Measurements from ENCODE around the gene TRAPPC2B.

The TRAPPC2B gene

GRCh38 chr19:57403737-57404563 lies 40.6 kb downstream of the TRAPPC2B start:
- POLR2A ChIA-PET, result interaction anchor here (2.1 kb wide), 1 partner anchor 14 kb away, joined by 10 read pairs; the partner anchor contains the start of gene ZNF548
- Histone ChIP-seq H3K4me3 (ENCODE audit: low read depth, low read length) (no peak overlapping the region), H3K36me3 (ENCODE audit: control insufficient read depth in 2 of 2, insufficient read depth in 1 of 2, low read length in 2 of 2) (peaks cover 16 to 19% of the 10 kb centered on the region in 2 experiments; a peak in 2 of 3 replicates), H3K4me1 (ENCODE audit: control insufficient read depth, insufficient read depth, low read length) (no peaks in the 10 kb centered on the region), H3K27ac (ENCODE audit: extremely low read depth, low read depth, low read length) (no peak overlapping the region), H3K9me3 (ENCODE audit: control insufficient read depth, insufficient read depth, low read depth, low read length) (no peaks in the 10 kb centered on the region)
- TF ChIP-seq ZNF654 (tag by site-specific recombination; IDR thresholded peaks at IDR 0.05; ENCODE audit: low read depth) (no peak), ZNF394 (tag by site-specific recombination; IDR thresholded peaks at IDR 0.05; ENCODE audit: borderline replicate concordance) (no peak)
- CTCF ChIA-PET, result interaction anchor here (0.5 to 1.4 kb wide), 3 partner anchors 31 to 698 kb away, joined by 4 to 5 read pairs (median 4); partner anchors contain the start of gene ZNF749

- H3K4me1 ChIP-seq (ENCODE audit: control insufficient read depth, insufficient read depth, low read length), result peaks cover 3% of the 10 kb centered on the region; the same call in 1 of the 2 replicates
- no peak overlapping the region for H3K27ac ChIP-seq (ENCODE audit: extremely low read depth, low read depth, low read length)
- CTCF ChIA-PET, result interaction anchor here (0.6 to 1.6 kb wide), 14 partner anchors 12 to 789 kb away, joined by 3 to 8 read pairs (median 3); partner anchors contain the start of gene ZNF749
- POLR2A ChIA-PET, result no interaction called here
- H3K36me3 ChIP-seq (ENCODE audit: control insufficient read depth in 2 of 2, insufficient read depth in 1 of 2, low read length in 2 of 2), result peaks cover 6 to 7% of the 10 kb centered on the region in 2 experiments; a peak in 2 of 3 replicates
- H3K9me3 ChIP-seq (ENCODE audit: control insufficient read depth, insufficient read depth, low read depth, low read length), result no peaks in the 10 kb centered on the region
- H3K4me3 ChIP-seq (ENCODE audit: low read depth, low read length), result no peak overlapping the region
- TF ChIP-seq ZFHX2 (tag by site-specific recombination; conservative IDR thresholded peaks at IDR 0.05) (no peak), CTCF (tag by site-specific recombination; IDR thresholded peaks at IDR 0.05) (peak; percentile 70), ZNF747 (tag by site-specific recombination; IDR thresholded peaks at IDR 0.05) (no peak), ELK4 (IDR thresholded peaks at IDR 0.05; ENCODE audit: borderline replicate concordance, low read depth, low read length) (no peak), ZBTB11 (tag by site-specific recombination; conservative IDR thresholded peaks at IDR 0.05; ENCODE audit: low read depth) (no peak), ZNF670 (tag by site-specific recombination; IDR thresholded peaks at IDR 0.05; ENCODE audit: low read depth) (no peak), ZNF654 (tag by site-specific recombination; IDR thresholded peaks at IDR 0.05; ENCODE audit: low read depth) (peak; percentile 79), BCL6B (tag by site-specific recombination; IDR thresholded peaks at IDR 0.05) (no peak), ZNF311 (tag by site-specific recombination; IDR thresholded peaks at IDR 0.05; ENCODE audit: borderline replicate concordance) (no peak), ZNF280D (tag by site-specific recombination; IDR thresholded peaks at IDR 0.05) (no peak), ZNF140 (tag by site-specific recombination; IDR thresholded peaks at IDR 0.05) (no peak), ZNF23 (tag by site-specific recombination; IDR thresholded peaks at IDR 0.05; ENCODE audit: borderline replicate concordance) (no peak), ZNF2 (tag by site-specific recombination; IDR thresholded peaks at IDR 0.05) (peak; percentile 66; the same call in 1 of the 2 replicates), ZNF560 (tag by site-specific recombination; IDR thresholded peaks at IDR 0.05; ENCODE audit: borderline replicate concordance) (no peak), ZNF580 (tag by site-specific recombination; IDR thresholded peaks at IDR 0.05) (no peak), ZNF138 (tag by site-specific recombination; IDR thresholded peaks at IDR 0.05; ENCODE audit: borderline replicate concordance) (no peak), FEZF1 (tag by site-specific recombination; IDR thresholded peaks at IDR 0.05) (no peak), ZNF391 (tag by site-specific recombination; IDR thresholded peaks at IDR 0.05; ENCODE audit: borderline replicate concordance, low read depth) (no peak), ZSCAN23 (tag by site-specific recombination; IDR thresholded peaks at IDR 0.05) (no peak)
Measured at GRCh38 chr19:57406516-57407123, 43.3 kb downstream of the TRAPPC2B start.
